Measurements from ENCODE around the gene PGGHG. TPM values are rescaled to one million over a fixed set of nuclear protein-coding genes. Genes with fewer than 3 reads are reported as not detected.

Gene PGGHG
- total RNA-seq, 2 experiments from 2014 or later = 670 to 671 TPM

- peaks cover 55% of the 10 kb centered on the region for H3K4me1 Mint-ChIP-seq (ENCODE audit: low read depth)
- CTCF ChIA-PET = no interaction called here
- H3K27ac Mint-ChIP-seq = peak overlapping the region; percentile 81
- H3K9me3 Mint-ChIP-seq = no peaks in the 10 kb centered on the region
- Histone ChIP-seq H3K4me1 (ENCODE audit: insufficient read depth, low read length) (peaks cover 69% of the 10 kb centered on the region), H3K27me3 (ENCODE audit: control insufficient read depth in 1 of 2, insufficient read depth in 2 of 2, low read length in 2 of 2) (peaks cover 10 to 23% of the 10 kb centered on the region in 2 experiments), H3K4me3 (ENCODE audit: low read length) (no peak overlapping the region), H3K9me3 (ENCODE audit: control insufficient read depth in 1 of 2, insufficient read depth in 1 of 2, low read length in 2 of 2) (no peaks in the 10 kb centered on the region), H3K27ac (ENCODE audit: low read depth in 1 of 2, low read length in 2 of 2) (no peak overlapping the region), H3K36me3 (ENCODE audit: insufficient read depth, low read length) (no peaks in the 10 kb centered on the region)
- H3K36me3 Mint-ChIP-seq (ENCODE audit: low read depth) = peaks cover 23% of the 10 kb centered on the region
- ATAC-seq (ENCODE audit: poor library complexity) = no peak
- peak in 1 of 14 experiments; percentile 32 for DNase-seq
- POLR2A ChIA-PET = interaction anchor here (0.7 to 7.5 kb wide), 6 partner anchors 14 to 86 kb away, joined by 3 to 185 read pairs (median 7); partner anchors contain the start of genes BET1L, PSMD13 and RIC8A
- intact Hi-C loops (cut with DNase I, micrococcal nuclease) = no loop called here
- H3K27me3 Mint-ChIP-seq = peaks cover 14% of the 10 kb centered on the region
- TF ChIP-seq CTCF (IDR thresholded peaks at IDR 0.05) = no peak
- peak overlapping the region; percentile 93 for H3K4me3 Mint-ChIP-seq
Measured at GRCh38 chr11:282630-283360, 6.1 kb upstream of the PGGHG start.

- CTCF ChIA-PET = interaction anchor here (1.1 kb wide), 1 partner anchor 33 kb away, joined by 3 read pairs; no protein-coding TSS in a partner anchor
- Mint-ChIP-seq H3K4me3 (peak overlapping the region; percentile 93), H3K9me3 (no peaks in the 10 kb centered on the region), H3K4me1 (ENCODE audit: low read depth) (peaks cover 50% of the 10 kb centered on the region), H3K27ac (peak overlapping the region; percentile 70), H3K27me3 (peaks cover 17% of the 10 kb centered on the region), H3K36me3 (ENCODE audit: low read depth) (peaks cover 29% of the 10 kb centered on the region)
- Histone ChIP-seq H3K27me3 (ENCODE audit: control insufficient read depth in 1 of 2, insufficient read depth in 2 of 2, low read length in 2 of 2) (peaks cover 10 to 23% of the 10 kb centered on the region in 2 experiments), H3K9me3 (ENCODE audit: control insufficient read depth in 1 of 2, insufficient read depth in 1 of 2, low read length in 2 of 2) (no peaks in the 10 kb centered on the region), H3K27ac (ENCODE audit: low read depth in 1 of 2, low read length in 2 of 2) (no peak overlapping the region), H3K4me3 (ENCODE audit: low read length) (no peak overlapping the region), H3K4me1 (ENCODE audit: insufficient read depth, low read length) (peaks cover 69% of the 10 kb centered on the region), H3K36me3 (ENCODE audit: insufficient read depth, low read length) (no peaks in the 10 kb centered on the region)
- ATAC-seq (ENCODE audit: poor library complexity) = no peak
- POLR2A ChIA-PET = interaction anchor here (0.7 to 7.5 kb wide), 5 partner anchors 15 to 164 kb away, joined by 3 to 185 read pairs (median 5); partner anchors contain the start of genes BET1L and RIC8A
- intact Hi-C loops (cut with DNase I, micrococcal nuclease) = loop anchor here in 1 of 2 experiments (2.0 kb wide), 1 partner anchor 13 kb away; no protein-coding TSS in a partner anchor
- no peak for TF ChIP-seq CTCF (IDR thresholded peaks at IDR 0.05)
- DNase-seq = peak in 2 of 14 experiments; percentile 1 to 16
Measured at GRCh38 chr11:283405-284104, 5.4 kb upstream of the PGGHG start.
